ENCODE data around the gene PREB. TPM values are rescaled to one million over a fixed set of nuclear protein-coding genes. Genes with fewer than 3 reads are reported as not detected.

Gene PREB
- total RNA-seq, 2 donors from 2014 or later = 74.0 to 88.9 TPM

DNA sequence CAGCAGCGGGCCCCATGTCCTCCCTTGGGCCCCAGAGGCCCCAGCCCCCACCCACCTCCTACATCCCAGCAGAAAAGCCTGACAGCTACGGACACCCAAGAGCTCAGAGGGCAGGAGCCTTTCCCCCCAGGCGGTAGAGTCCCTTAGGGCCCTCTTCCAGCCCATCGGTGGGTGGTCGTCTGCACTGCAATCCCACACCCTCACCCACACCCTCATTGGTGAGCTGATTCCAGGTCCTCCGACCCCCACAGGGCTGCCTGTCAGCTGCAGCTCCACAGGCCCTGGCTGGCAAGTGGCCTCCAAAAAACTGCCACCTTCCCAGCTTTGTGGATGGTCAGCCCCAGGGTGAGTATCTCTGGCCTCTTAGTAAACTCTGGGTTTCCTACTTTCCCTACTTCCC lies 24.8 kb upstream of the PREB start:
- Histone ChIP-seq H3K27me3 (replicated peaks; ENCODE audit: insufficient read depth) (no peaks in the 10 kb centered on the region), H3K27ac (no peak overlapping the region), H3K9me3 (no peaks in the 10 kb centered on the region), H3K36me3 (no peaks in the 10 kb centered on the region), H3K4me3 (no peak overlapping the region), H3K4me1 (replicated peaks) (no peaks in the 10 kb centered on the region)
- TF ChIP-seq, protein P1, sequence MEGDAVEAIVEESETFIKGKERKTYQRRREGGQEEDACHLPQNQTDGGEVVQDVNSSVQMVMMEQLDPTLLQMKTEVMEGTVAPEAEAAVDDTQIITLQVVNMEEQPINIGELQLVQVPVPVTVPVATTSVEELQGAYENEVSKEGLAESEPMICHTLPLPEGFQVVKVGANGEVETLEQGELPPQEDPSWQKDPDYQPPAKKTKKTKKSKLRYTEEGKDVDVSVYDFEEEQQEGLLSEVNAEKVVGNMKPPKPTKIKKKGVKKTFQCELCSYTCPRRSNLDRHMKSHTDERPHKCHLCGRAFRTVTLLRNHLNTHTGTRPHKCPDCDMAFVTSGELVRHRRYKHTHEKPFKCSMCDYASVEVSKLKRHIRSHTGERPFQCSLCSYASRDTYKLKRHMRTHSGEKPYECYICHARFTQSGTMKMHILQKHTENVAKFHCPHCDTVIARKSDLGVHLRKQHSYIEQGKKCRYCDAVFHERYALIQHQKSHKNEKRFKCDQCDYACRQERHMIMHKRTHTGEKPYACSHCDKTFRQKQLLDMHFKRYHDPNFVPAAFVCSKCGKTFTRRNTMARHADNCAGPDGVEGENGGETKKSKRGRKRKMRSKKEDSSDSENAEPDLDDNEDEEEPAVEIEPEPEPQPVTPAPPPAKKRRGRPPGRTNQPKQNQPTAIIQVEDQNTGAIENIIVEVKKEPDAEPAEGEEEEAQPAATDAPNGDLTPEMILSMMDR (IDR thresholded peaks at IDR 0.05) = no peak
- no peak for TF ChIP-seq POLR2A (IDR thresholded peaks at IDR 0.05)
- TF ChIP-seq POLR2AphosphoS5 (IDR thresholded peaks at IDR 0.05) = no peak
- WGBS = 73% methylated on average over 6 of the region's 6 CpGs
- no peak for DNase-seq (ENCODE audit: low spot score)
- intact Hi-C loops (cut with DNase I) = no loop called here

- H3K9me3 ChIP-seq = no peaks in the 10 kb centered on the region
- H3K36me3 ChIP-seq = no peaks in the 10 kb centered on the region
- TF ChIP-seq, protein P1 (IDR thresholded peaks at IDR 0.05) = no peak
- TF ChIP-seq POLR2A (IDR thresholded peaks at IDR 0.05) (no peak), POLR2AphosphoS5 (IDR thresholded peaks at IDR 0.05) (no peak)
- no peaks in the 10 kb centered on the region for H3K4me1 ChIP-seq (replicated peaks)
- no peak overlapping the region for H3K4me3 ChIP-seq
- intact Hi-C loops (cut with DNase I) = no loop called here
- no peak overlapping the region for H3K27ac ChIP-seq
- H3K27me3 ChIP-seq (replicated peaks; ENCODE audit: insufficient read depth) = no peaks in the 10 kb centered on the region
- WGBS = 62% methylated on average over 6 of the region's 6 CpGs
- no peak for DNase-seq (ENCODE audit: low spot score)
Observed at GRCh38 chr2:27158468-27158867, 24.0 kb upstream of the PREB start.

GRCh38 chr2:27155069-27155520 lies 20.7 kb upstream of the PREB start:
- intact Hi-C loops (cut with DNase I) = no loop called here
- no peaks in the 10 kb centered on the region for H3K27me3 ChIP-seq (replicated peaks; ENCODE audit: insufficient read depth)
- H3K36me3 ChIP-seq = no peaks in the 10 kb centered on the region
- no peak overlapping the region for H3K4me3 ChIP-seq
- TF ChIP-seq, protein P1 (IDR thresholded peaks at IDR 0.05) = no peak
- no peak for TF ChIP-seq POLR2AphosphoS5 (IDR thresholded peaks at IDR 0.05)
- no peak for TF ChIP-seq POLR2A (IDR thresholded peaks at IDR 0.05)
- H3K9me3 ChIP-seq = no peaks in the 10 kb centered on the region
- 66% methylated on average over 8 of the region's 9 CpGs for WGBS
- peak overlapping the region in 1 of 2 donors; percentile 30 for H3K27ac ChIP-seq
- no peaks in the 10 kb centered on the region for H3K4me1 ChIP-seq (replicated peaks)
- DNase-seq (ENCODE audit: low spot score) = no peak

- TF ChIP-seq POLR2A (IDR thresholded peaks at IDR 0.05) = no peak
- TF ChIP-seq POLR2AphosphoS5 (IDR thresholded peaks at IDR 0.05) = peak; percentile 28
- no peaks in the 10 kb centered on the region for H3K9me3 ChIP-seq
- H3K27me3 ChIP-seq (replicated peaks; ENCODE audit: insufficient read depth) = no peaks in the 10 kb centered on the region
- intact Hi-C loops (cut with DNase I) = no loop called here
- 25% methylated on average over 6 of the region's 6 CpGs for WGBS
- peak overlapping the region in 1 of 2 donors; percentile 30 for H3K27ac ChIP-seq
- no peaks in the 10 kb centered on the region for H3K4me1 ChIP-seq (replicated peaks)
- H3K36me3 ChIP-seq = no peaks in the 10 kb centered on the region
- no peak overlapping the region for H3K4me3 ChIP-seq
- no peak for DNase-seq (ENCODE audit: low spot score)
Observed at GRCh38 chr2:27154488-27154887, 20.1 kb upstream of the PREB start.

GRCh38 chr2:27152796-27153464 lies 18.5 kb upstream of the PREB start:
- H3K9me3 ChIP-seq = no peaks in the 10 kb centered on the region
- no peaks in the 10 kb centered on the region for H3K27me3 ChIP-seq (replicated peaks; ENCODE audit: insufficient read depth)
- intact Hi-C loops (cut with DNase I) = no loop called here
- WGBS = 79% methylated on average over 2 of the region's 2 CpGs
- H3K4me3 ChIP-seq = no peak overlapping the region
- H3K27ac ChIP-seq = no peak overlapping the region
- H3K36me3 ChIP-seq = no peaks in the 10 kb centered on the region
- TF ChIP-seq POLR2AphosphoS5 (IDR thresholded peaks at IDR 0.05) (no peak), POLR2A (IDR thresholded peaks at IDR 0.05) (no peak)
- TF ChIP-seq, protein P1 (IDR thresholded peaks at IDR 0.05) = no peak
- H3K4me1 ChIP-seq (replicated peaks) = no peaks in the 10 kb centered on the region
- DNase-seq (ENCODE audit: low spot score) = no peak
